Erythroblast (primary cell): ENCODE data around the gene MS4A4A.

Experiments used
- GATA1 ChIP-seq: IDR thresholded peaks from 2 replicates; pipeline ENCODE4 v1.6.1; 2011; ENCODE audit warnings: low read depth, mild to moderate bottlenecking, control low read depth, low read length, moderate library complexity
- POLR2A ChIP-seq: IDR thresholded peaks from 2 replicates; pipeline ENCODE4 v1.6.1; 2011; ENCODE audit warnings: mild to moderate bottlenecking, low read length

GRCh38 chr11:60315871-60316270, 35.4 kb downstream of the MS4A4A start:
- TF ChIP-seq POLR2A (no peak), GATA1 (no peak)
